Left kidney (tissue), 2 donors: ENCODE results near the gene CELF5. TPM values are rescaled to one million over a fixed set of nuclear protein-coding genes. Genes with fewer than 3 reads are reported as not detected.
"Not testable (repeated sequence)": the region's sequence is repeated elsewhere in the genome, so short reads cannot be mapped to it uniquely, and the experiment has no call there.

Experiments used
- DNase-seq: peaks from one replicate; pipeline ENCODE4 v3.0.0-alpha.2; 2013
- polyA plus RNA-seq: library from polyadenylated mRNA; unstranded; fragments of 120-200 nt; gene quantifications from one replicate; pipeline ENCODE4 v1.2.1, GENCODE V29; 2013; ENCODE audit not compliant: insufficient read length

CELF5 gene
- polyA plus RNA-seq, 1 donor: 0.96 TPM

DNA sequence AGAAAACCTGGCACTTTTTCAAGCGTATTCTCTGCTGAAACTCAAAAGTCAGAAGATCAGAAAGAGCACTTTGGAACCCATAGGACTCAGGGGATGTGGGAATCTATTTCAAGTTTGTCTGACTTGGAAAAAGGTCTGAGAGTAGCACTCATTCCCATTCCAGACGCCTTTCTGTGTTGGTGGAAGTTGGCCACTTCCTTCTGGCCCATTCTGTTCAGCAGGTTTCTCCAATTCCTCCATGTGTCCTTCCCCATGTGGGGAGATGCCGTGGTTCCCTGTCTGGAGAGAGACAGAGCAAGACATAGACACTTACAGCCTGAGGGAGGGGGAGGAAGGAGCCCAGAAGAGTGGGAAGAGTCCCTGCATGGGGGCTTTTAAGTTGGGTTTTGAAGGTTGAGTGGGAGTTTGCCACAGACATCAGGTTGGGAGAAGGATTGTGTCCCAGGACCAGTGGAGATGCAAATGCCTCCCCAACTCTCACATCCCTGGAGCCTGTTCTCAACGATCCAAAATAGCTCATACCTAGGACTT is 48.0 kb downstream of the CELF5 start:
- DNase-seq: no peak

- DNase-seq: no peak
Measured at GRCh38 chr19:3272952-3273351, 48.5 kb downstream of the CELF5 start.

DNA sequence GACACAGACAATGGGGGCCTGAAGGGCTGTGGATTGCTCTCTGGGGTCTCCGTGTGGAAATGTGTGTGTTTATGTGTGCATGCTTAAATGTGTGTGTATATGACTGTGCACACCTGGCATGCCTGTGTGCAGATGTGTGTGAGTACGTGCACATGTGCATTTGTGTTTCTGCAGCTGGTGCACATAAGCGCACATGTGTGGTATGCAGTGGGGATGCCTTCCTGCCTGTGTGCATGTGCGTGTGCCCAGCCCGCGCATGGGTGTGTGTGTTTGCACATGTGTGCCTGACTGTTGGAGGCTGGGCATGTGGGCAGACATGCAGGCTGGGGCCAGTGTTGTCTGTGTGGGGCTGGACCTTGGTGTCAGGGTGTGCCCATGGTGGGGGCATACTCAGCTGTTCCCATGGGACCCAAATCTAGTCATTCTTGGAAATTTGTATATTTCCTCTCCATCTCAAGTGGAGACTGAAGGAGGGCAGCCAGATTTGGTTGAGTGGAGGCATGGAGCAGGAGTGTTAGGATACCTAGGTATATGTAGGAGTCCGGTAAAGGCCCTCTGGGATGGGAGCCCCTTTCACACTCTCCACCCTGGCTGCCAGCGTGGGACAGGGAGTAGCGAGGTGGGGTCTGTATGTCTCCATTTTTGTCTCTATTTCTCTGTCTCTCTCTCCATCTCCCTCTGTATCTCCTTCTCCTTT is 49.9 kb downstream of the CELF5 start:
- no peak for DNase-seq

DNA sequence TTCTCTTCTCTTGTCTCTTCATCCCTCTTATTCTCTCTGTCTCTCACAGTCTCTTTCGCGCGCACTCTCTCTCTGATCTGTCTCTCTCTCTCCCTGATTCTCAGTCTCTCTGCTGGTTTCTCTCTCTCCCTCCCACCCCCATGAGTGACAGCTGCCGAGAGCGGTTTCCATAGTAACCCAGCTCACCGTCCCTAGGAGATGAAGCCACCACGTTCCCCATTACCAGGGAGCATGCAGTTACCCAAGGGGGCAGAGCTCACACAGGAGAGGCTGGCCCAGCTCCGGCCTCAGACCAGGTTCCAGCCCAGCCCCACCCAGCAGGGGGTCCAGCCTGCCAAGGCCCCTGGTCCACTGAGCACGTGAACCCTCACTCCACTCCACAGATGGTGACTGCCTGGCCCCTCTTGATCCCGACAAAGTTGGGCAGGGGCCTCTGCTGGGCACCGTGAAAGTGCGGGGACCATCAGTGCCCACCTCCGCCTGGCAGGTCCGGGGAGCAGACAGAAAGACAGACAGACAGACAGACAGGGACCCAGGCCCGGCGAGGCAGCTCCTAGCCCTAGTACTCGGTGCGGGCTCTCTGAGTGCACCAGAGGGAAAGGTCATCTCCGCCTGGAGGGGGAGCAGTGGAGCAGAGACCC is 50.6 kb downstream of the CELF5 start:
- no peak for DNase-seq

GRCh38 chr19:3275583-3276340 is 51.3 kb downstream of the CELF5 start:
- no peak for DNase-seq

DNA sequence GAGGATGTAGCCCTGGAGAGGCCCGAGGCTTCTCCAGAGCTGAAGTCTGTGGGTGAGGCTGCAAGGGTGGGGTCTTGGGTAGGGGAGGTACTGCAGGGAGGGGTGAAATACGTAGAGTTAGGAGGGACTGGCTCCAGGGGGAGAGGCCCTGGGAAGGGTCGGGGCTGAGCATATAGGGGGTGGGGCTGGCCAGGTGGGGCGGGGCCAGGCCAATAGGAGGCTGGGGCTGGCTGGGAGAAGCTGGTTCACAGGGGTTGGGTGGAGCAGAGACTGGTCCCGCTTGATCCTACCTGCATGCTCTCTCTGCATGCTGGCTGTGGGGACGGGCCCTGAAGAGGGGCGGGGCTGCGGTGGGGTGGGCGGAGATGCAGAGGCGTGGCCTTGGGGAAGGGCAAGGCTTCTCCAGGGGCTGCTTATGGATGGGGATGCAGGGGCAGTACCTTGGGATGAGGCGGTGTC is 51.9 kb downstream of the CELF5 start:
- DNase-seq: no peak

GRCh38 chr19:3277649-3278048 is 53.2 kb downstream of the CELF5 start:
- DNase-seq: no peak

DNA sequence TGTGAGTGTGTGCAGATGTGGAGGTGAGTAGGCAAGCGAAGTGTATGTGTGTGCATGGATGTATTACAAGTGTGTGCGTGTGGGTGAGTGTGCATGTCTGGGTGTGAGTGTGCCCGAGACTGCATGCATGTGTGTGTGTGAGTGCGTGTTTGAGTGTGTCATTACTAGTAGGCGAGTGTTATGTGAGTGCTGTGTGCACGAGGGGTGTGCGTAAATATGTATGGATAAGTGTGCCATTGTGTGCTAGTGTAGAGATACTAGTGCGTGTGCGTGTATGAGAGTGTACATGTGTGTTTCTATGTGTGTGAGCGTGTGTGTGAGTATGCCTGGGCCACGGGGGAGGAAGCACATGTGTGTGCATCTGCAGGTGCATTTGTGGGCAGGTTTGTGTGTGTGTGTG is 53.8 kb downstream of the CELF5 start:
- no peak for DNase-seq

DNA sequence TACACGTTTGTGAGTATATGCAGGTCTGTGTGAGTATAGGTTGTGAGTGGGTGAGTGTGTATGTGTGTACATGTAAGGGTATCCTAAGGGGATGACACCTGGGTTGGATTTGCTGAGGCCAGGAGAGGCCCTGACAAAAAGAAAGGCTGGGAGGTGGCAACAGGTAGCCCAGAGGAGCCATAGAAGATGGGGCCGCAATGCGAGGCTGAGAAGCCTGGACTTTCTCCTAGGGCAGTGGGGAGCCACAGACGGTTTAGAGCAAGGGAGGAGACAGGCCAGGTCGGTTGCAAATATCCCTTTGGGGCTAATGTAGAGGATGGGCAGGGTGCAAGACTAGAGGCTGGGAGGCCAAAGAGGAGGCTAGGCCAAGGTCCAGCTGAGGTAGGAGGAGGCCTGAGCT is 54.3 kb downstream of the CELF5 start:
- DNase-seq: no peak

GRCh38 chr19:3279306-3279705 is 54.8 kb downstream of the CELF5 start:
- no peak for DNase-seq

- DNase-seq: no peak
Measured at GRCh38 chr19:3281026-3281425, 56.6 kb downstream of the CELF5 start.

DNA sequence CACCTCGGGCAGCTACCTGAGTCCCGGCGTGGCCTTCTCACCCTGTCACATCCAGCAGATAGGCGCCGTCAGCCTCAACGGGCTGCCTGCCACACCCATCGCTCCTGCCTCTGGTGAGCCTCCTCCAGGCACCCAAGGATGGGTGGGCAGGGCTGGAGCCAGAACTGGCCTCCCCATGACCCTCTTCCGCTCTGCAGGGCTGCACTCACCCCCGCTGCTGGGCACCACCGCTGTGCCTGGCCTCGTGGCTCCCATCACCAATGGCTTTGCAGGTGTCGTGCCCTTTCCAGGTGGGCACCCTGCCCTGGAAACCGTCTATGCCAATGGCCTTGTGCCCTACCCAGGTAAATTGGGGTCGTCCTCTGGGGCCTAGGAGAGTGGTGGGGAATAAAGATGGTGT is 57.7 kb downstream of the CELF5 start:
- no peak for DNase-seq

- no peak for DNase-seq
Measured at GRCh38 chr19:3282564-3282963, 58.1 kb downstream of the CELF5 start.

GRCh38 chr19:3283246-3283751 is 58.8 kb downstream of the CELF5 start:
- no peak for DNase-seq

DNA sequence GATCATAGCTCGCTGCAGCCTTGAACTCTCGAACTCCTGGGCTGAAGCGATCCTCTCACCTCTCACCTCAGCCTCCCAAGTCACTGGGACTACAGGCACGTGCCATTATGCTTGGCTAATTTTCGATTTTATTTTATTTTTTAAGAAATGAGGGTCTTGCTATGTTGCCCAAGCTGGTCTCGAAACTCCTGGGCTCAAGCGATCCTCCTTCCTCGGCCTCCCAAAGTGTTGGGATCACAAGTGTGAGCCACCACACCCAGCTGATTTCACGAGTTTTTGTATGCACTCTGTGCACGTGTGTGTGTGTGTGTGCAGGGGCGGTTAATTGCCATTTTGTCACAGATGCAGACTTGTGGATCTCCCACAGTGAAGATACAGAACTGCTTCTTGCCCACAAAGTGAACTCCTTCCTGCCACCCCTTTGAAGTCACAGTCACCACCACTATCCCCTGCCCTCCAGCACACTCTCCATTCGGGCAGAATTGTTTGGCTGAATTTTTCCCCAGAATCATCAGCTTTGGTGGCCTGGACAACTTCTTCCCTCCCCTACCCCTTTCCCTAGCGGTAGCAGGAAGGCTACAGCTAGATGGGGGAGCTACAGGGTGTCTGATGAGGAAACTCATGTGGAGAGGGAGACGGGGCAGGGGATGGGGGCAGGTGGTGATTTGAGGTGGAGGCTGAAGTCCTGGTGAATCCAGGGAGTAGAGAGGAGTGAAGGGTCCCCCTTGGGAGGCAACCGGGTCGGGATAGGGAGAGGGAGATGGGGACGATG is 59.6 kb downstream of the CELF5 start:
- no peak for DNase-seq

- DNase-seq: no peak
Measured at GRCh38 chr19:3284759-3285646, 60.5 kb downstream of the CELF5 start.

GRCh38 chr19:3285647-3286176 is 61.3 kb downstream of the CELF5 start:
- no peak for DNase-seq

GRCh38 chr19:3287814-3288213 is 63.4 kb downstream of the CELF5 start:
- no peak for DNase-seq

DNA sequence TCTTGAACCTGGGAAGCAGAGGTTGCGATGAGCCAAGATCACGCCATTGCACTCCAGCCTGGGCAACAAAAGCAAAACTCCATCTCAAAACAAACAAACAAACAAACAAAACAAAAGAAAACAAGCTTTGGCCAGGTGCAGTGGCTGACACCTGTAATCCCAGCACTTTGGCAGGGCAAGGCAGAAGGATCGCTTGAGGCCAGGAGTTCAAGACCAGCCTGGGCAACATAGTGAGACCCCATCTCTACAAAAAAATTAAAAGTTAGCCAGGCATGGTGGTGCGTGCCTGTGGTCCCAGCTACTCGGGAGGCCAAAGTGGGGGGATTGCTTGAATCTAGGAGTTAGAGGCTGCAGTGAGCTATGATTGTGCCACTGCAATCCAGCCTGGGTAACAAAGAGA is 64.0 kb downstream of the CELF5 start:
- DNase-seq: not testable (repeated sequence)

DNA sequence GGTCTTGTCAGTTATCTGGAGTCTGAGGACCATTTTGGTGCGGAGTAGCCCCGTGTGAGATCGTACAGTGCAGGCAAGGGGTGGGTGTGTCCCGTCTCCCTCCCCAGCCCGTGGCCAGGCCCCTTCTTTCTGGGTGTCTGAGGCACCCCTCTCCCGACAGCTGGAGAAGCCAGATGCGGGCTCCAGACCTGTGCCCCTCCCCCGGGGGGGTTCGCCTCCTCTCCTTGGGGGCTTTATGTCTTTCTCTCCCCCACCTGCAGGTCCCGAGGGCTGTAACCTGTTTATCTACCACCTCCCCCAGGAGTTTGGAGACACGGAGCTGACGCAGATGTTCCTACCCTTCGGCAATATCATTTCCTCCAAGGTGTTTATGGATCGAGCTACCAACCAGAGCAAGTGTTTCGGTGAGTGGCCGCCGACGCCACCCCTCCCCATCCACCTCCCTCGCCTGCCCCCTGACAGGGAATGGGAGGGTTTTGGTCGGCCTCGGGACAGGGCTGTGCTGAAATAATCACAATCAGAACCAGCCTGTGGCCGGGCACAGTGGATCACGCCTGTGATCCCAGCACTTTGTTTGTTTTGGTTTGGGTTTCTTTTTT is 65.6 kb downstream of the CELF5 start:
- no peak for DNase-seq
